ENCODE data around the gene HMBS. TPM values are rescaled to one million over a fixed set of nuclear protein-coding genes. Genes with fewer than 3 reads are reported as not detected.

The HMBS gene
- total and polyA plus RNA-seq, 2 experiments from 2014 or later: 101 to 107 TPM

- Mint-ChIP-seq H3K27ac (no peak overlapping the region), H3K4me3 (peak overlapping the region; percentile 83), H3K36me3 (ENCODE audit: low read depth) (no peaks in the 10 kb centered on the region; the same call in 2 of the 3 replicates), H3K4me1 (peaks cover 31% of the 10 kb centered on the region), H3K27me3 (ENCODE audit: insufficient read depth, low read depth, poor library complexity) (peaks cover 25% of the 10 kb centered on the region), H3K9me3 (no peaks in the 10 kb centered on the region)
- Histone ChIP-seq H3K36me3 (ENCODE audit: insufficient read depth) (no peaks in the 10 kb centered on the region), H4K20me1 (replicated peaks; ENCODE audit: insufficient read depth) (no peaks in the 10 kb centered on the region), H3F3A (replicated peaks; ENCODE audit: low read depth) (peaks cover 21% of the 10 kb centered on the region), H3K9me2 (ENCODE audit: insufficient read depth) (no peaks in the 10 kb centered on the region), H3K4me3 (peak overlapping the region; percentile 84), H3K4me1 (ENCODE audit: insufficient read depth) (peaks cover 29% of the 10 kb centered on the region), H3K4me2 (peak overlapping the region; percentile 99), H3K79me2 (replicated peaks; ENCODE audit: insufficient read depth) (no peaks in the 10 kb centered on the region), H3K27ac (ENCODE audit: low read depth) (no peak overlapping the region), H3K27me3 (ENCODE audit: insufficient read depth) (peaks cover 20% of the 10 kb centered on the region), H2AFZ (peak overlapping the region; percentile 89)
- TF ChIP-seq EZH2 (IDR thresholded peaks at IDR 0.05; ENCODE audit: low read depth, unreplicated experiment): no peak
- TF ChIP-seq ZNF114 (CRISPR knock-in tag; IDR thresholded peaks at IDR 0.05): no peak
- no peak for DNase-seq (ENCODE audit: low spot score)
- peak; percentile 31 for ATAC-seq
Measured at GRCh38 chr11:119107538-119108145, 23.0 kb downstream of the HMBS start.

DNA sequence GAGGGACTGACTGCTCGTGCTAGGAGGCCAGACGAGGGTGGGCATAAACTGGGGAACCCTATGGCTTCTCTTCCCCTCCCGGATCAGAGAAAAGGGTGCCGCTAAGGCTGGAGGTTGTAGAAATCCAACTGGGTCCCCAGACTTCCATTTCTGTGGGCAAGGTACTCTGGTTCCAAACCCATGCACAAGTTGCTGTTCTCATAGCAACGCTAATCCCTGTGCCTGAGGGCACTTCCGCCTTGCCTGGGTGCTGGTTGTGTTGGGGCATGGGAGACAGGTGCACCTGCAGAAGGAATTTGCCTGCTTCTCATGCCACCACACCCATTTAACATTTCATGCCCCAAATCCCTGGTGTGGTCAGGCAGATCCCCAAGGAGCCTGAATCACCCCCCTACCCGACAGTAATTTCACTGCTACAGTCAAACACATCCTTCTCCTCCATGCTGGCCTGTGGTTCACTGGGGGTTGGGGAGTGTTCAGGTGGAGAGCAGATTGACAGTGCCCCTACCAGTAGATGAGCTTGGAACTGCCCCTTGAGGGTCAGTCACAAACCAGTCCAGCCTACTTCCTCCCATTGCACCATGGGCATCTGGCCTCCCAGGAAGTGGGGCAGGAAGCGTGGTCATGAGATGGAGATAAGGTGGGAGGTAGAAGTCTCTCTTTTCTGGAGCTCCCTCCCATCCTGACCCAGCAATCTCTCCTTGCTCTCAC is 23.6 kb downstream of the HMBS start:
- TF ChIP-seq ZNF331 (CRISPR knock-in tag; IDR thresholded peaks at IDR 0.05; ENCODE audit: low read depth) (no peak), NANOG (IDR thresholded peaks at IDR 0.05; ENCODE audit: borderline replicate concordance) (no peak), CTCF (conservative IDR thresholded peaks at IDR 0.05; ENCODE audit: low read depth in 2 of 2) (no peak), ZNF462 (CRISPR knock-in tag; IDR thresholded peaks at IDR 0.05) (no peak), EZH2phosphoT487 (IDR thresholded peaks at IDR 0.05; ENCODE audit: unreplicated experiment) (no peak), STAT1 (IDR thresholded peaks at IDR 0.05; ENCODE audit: unreplicated experiment) (no peak), CREB1 (CRISPR knock-in tag; IDR thresholded peaks at IDR 0.05; ENCODE audit: low read depth) (no peak), JUNB (IDR thresholded peaks at IDR 0.05; ENCODE audit: unreplicated experiment) (no peak), ZNF114 (CRISPR knock-in tag; IDR thresholded peaks at IDR 0.05) (no peak)
- Histone ChIP-seq H4K20me1 (replicated peaks; ENCODE audit: insufficient read depth) (no peaks in the 10 kb centered on the region), H3K9me2 (ENCODE audit: insufficient read depth) (no peaks in the 10 kb centered on the region), H3K4me2 (peak overlapping the region; percentile 99), H3K79me2 (replicated peaks; ENCODE audit: insufficient read depth) (no peaks in the 10 kb centered on the region), H3K36me3 (ENCODE audit: insufficient read depth) (no peaks in the 10 kb centered on the region), H3F3A (replicated peaks; ENCODE audit: low read depth) (peaks cover 14% of the 10 kb centered on the region), H2AFZ (peak overlapping the region; percentile 89), H3K27me3 (ENCODE audit: insufficient read depth) (peaks cover 20% of the 10 kb centered on the region), H3K4me3 (peak overlapping the region; percentile 84), H3K27ac (ENCODE audit: low read depth) (no peak overlapping the region), H3K4me1 (ENCODE audit: insufficient read depth) (peaks cover 23% of the 10 kb centered on the region)
- Mint-ChIP-seq H3K9me3 (no peaks in the 10 kb centered on the region), H3K4me1 (peaks cover 28% of the 10 kb centered on the region), H3K27ac (no peak overlapping the region), H3K4me3 (peak overlapping the region; percentile 76), H3K27me3 (ENCODE audit: insufficient read depth, low read depth, poor library complexity) (peaks cover 21% of the 10 kb centered on the region), H3K36me3 (ENCODE audit: low read depth) (no peaks in the 10 kb centered on the region; the same call in 2 of the 3 replicates)
- DNase-seq (ENCODE audit: low spot score) (peak; percentile 68), ATAC-seq (peak; percentile 23)

All from GM23338 (cell line).